GM18951 (cell line): Measurements from ENCODE around the gene CD9.
"Not testable (repeated sequence)": the region's sequence is repeated elsewhere in the genome, so short reads cannot be mapped to it uniquely, and the experiment has no call there.

Experiments used
- POLR2A ChIP-seq: IDR thresholded peaks from 4 replicates; pipeline ENCODE4 v1.6.1; 2011; ENCODE audit warnings: mild to moderate bottlenecking; ENCODE audit not compliant: insufficient read length, insufficient read depth; ENCODE audit errors: extremely low read depth
- in situ Hi-C: fragments of 300-500 bp; cut with MboI; formaldehyde crosslinking; loops from one replicate; pipeline ENCODE4 v1.12.0; 2022; ENCODE audit warnings: low sequenced_read_pairs, mixed read lengths, inconsistent platforms; ENCODE audit not compliant: unreplicated experiment

CD9 gene

GRCh38 chr12:6185961-6186827 lies 14.0 kb upstream of the CD9 start:
- in situ Hi-C loops: no loop called here
- TF ChIP-seq POLR2A: no peak

GRCh38 chr12:6187948-6188793 lies 12.0 kb upstream of the CD9 start:
- in situ Hi-C loops: no loop called here
- no peak for TF ChIP-seq POLR2A

- in situ Hi-C loops: no loop called here
- no peak for TF ChIP-seq POLR2A
Observed at GRCh38 chr12:6189028-6189427, 11.2 kb upstream of the CD9 start.

- in situ Hi-C loops: not testable (repeated sequence)
Observed at GRCh38 chr12:6189952-6190598, 10.1 kb upstream of the CD9 start.

- in situ Hi-C loops: not testable (repeated sequence)
Observed at GRCh38 chr12:6190767-6191530, 9.3 kb upstream of the CD9 start.

GRCh38 chr12:6192604-6193380 lies 7.4 kb upstream of the CD9 start:
- in situ Hi-C loops: no loop called here
- no peak for TF ChIP-seq POLR2A

GRCh38 chr12:6193853-6194815 lies 6.1 kb upstream of the CD9 start:
- in situ Hi-C loops: no loop called here
- TF ChIP-seq POLR2A: no peak

- in situ Hi-C loops: no loop called here
- TF ChIP-seq POLR2A: no peak
Observed at GRCh38 chr12:6195665-6196535, 4.3 kb upstream of the CD9 start.

GRCh38 chr12:6198051-6198450 lies 2.1 kb upstream of the CD9 start:
- no peak for TF ChIP-seq POLR2A
- in situ Hi-C loops: no loop called here

- no peak for TF ChIP-seq POLR2A
- in situ Hi-C loops: no loop called here
Observed at GRCh38 chr12:6198556-6198955, 1.6 kb upstream of the CD9 start.
